IPS-15b (cell line): ENCODE measurements around the gene YTHDF1.

Source experiments
- H3K27me3 ChIP-seq: one replicate; pipeline ENCODE4 v1.6.1; 2013; ENCODE audit warnings: low read length; ENCODE audit not compliant: control insufficient read depth, insufficient read depth
- H3K36me3 ChIP-seq: one replicate; pipeline ENCODE4 v1.6.1; 2013; ENCODE audit warnings: low read length; ENCODE audit not compliant: control insufficient read depth, insufficient read depth
- H3K4me1 ChIP-seq: one replicate; pipeline ENCODE4 v1.6.1; 2013; ENCODE audit warnings: mild to moderate bottlenecking, low read length; ENCODE audit not compliant: control insufficient read depth, insufficient read depth
- H3K4me3 ChIP-seq: one replicate; pipeline ENCODE4 v1.5.1; 2013; ENCODE audit warnings: low read depth, low read length
- H3K9ac ChIP-seq: one replicate; pipeline ENCODE4 v1.6.1; 2013; ENCODE audit warnings: low read depth, mild to moderate bottlenecking, low read length
- H3K9me3 ChIP-seq: one replicate; pipeline ENCODE4 v1.6.1; 2013; ENCODE audit warnings: mild to moderate bottlenecking, low read length; ENCODE audit not compliant: control insufficient read depth, insufficient read depth

The YTHDF1 gene

DNA sequence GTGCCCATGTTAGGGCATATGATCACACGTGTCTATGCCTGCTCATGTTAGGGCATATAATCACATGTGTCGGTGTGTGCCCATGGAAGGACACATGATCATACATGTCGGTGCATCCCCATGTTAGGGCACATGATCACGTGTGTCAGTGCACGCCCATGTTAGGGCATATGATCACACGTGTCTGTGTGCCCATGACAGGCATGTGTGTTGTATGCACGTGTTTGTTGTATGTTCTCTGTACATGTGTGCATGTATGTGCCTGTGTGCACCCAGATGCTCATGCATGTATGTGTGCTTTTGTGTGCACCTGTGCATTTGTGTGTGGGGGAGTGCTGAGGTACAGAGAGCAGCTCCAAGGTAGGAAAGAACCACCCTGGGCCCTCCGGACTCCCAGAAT lies 29.8 kb downstream of the YTHDF1 start:
- Histone ChIP-seq H3K4me1 (no peaks in the 10 kb centered on the region), H3K36me3 (no peaks in the 10 kb centered on the region), H3K27me3 (no peaks in the 10 kb centered on the region), H3K9me3 (no peaks in the 10 kb centered on the region), H3K9ac (no peak overlapping the region), H3K4me3 (no peak overlapping the region)

GRCh38 chr20:63185215-63185796 lies 30.6 kb downstream of the YTHDF1 start:
- Histone ChIP-seq H3K27me3 (no peaks in the 10 kb centered on the region), H3K4me1 (no peaks in the 10 kb centered on the region), H3K36me3 (no peaks in the 10 kb centered on the region), H3K9me3 (no peaks in the 10 kb centered on the region), H3K4me3 (no peak overlapping the region), H3K9ac (no peak overlapping the region)

DNA sequence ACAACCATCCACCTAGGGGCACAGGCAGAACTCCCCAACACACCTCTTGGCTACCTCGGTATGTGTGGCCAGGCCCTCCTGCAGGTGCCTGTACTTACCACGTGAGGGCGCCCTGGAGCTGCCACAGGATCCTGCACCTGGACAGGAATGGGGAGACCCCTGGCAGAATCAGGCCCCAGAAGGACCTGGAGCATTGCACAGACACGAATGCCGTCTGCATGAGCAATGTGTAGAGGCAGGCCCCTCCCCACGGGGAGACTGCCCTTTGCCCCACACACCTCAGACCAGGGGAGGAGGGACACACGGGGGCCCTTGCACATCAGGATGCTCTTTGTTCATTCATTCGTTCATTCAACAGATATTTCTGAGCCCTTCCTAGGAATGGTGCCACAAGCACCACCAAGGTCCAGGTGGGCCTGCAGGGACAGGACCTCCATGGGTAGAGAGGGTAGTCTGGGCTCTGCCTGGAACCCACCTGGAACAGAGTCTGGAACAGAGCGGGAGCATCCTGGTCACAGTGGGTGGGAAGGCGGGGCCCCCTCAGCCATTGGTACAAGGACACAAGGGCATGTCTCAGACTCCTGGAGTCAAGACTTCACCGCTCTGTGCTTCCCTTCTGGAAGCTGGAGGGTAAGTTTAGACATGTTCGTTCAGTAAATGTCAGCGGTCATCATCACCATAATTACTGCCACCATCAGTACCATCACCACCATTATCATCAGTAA lies 32.3 kb downstream of the YTHDF1 start:
- H3K27me3 ChIP-seq: peaks cover 2% of the 10 kb centered on the region

DNA sequence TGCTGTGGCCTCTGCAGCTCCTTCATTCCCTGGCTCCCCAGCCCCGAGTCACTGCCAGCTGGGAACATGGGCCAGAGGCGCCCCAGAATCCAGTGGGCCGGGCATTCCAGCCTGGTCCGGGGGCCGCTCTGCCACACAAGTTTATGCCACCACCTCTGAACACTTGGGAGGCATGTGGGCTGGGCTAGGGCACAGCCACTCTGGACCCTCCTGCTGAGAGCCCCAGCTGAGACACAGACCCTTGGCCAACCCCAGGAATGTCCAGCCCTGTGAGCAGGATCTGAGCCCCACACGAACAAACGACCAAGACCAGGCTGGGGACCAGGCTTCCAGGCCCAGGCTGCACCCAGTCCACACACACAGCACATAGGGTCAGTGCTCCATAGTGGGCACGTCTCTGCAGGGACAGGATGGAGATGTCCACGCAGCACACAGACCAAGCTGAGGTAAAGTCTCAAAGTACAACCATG lies 33.0 kb downstream of the YTHDF1 start:
- H3K4me1 ChIP-seq: no peaks in the 10 kb centered on the region
- H3K4me3 ChIP-seq: no peak overlapping the region
- H3K27me3 ChIP-seq: peaks cover 2% of the 10 kb centered on the region
- no peaks in the 10 kb centered on the region for H3K9me3 ChIP-seq
- H3K36me3 ChIP-seq: no peaks in the 10 kb centered on the region
- H3K9ac ChIP-seq: no peak overlapping the region

More for the DNA sequence above, 32.3 kb downstream of the YTHDF1 start:
- Histone ChIP-seq H3K4me1 (no peaks in the 10 kb centered on the region), H3K4me3 (no peak overlapping the region), H3K36me3 (no peaks in the 10 kb centered on the region), H3K9ac (no peak overlapping the region), H3K9me3 (no peaks in the 10 kb centered on the region)

DNA sequence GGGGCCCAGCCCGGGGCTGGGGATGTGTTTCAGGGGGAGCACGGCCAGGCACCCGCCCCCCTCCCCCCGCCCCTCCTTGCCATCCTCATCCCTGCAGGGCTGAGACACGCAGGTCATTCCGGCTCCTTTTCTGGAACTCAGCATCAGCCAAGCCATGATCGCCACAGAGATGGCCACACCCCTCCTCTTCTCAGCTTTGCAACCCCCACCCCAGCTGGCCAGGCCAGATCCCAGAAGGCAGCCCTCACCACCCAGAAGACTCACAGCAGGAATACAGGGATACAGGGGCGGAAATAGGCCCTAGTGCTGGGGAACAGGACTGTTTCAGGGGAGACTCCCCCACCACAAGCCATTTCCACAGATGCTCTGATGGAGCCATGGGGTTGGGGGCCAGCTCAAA lies 33.5 kb downstream of the YTHDF1 start:
- no peaks in the 10 kb centered on the region for H3K9me3 ChIP-seq
- H3K27me3 ChIP-seq: peaks cover 2% of the 10 kb centered on the region
- H3K4me3 ChIP-seq: no peak overlapping the region
- no peak overlapping the region for H3K9ac ChIP-seq
- no peaks in the 10 kb centered on the region for H3K4me1 ChIP-seq
- H3K36me3 ChIP-seq: no peaks in the 10 kb centered on the region

DNA sequence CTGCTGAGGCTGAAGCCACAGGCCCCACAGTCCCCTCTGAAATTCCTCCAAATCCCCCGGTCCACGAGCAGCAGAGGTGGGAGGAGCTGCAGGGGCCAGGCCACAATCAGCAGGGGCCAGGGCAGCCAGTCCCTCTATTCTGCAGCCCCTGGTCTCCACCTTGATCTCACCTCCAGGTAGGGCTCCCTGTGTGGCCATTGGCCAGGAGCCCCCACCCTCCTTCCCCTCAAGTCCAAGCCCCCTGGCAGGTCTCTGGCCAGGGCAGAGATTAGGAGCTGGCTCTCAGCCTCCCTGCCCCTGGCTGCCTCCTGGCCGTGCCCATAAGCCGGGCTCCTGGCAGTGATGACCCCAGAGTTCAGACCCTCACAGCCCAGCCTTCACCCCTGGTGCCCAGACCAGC lies 34.7 kb downstream of the YTHDF1 start:
- Histone ChIP-seq H3K9me3 (no peaks in the 10 kb centered on the region), H3K4me3 (no peak overlapping the region), H3K36me3 (no peaks in the 10 kb centered on the region), H3K27me3 (peaks cover 12% of the 10 kb centered on the region), H3K4me1 (no peaks in the 10 kb centered on the region), H3K9ac (no peak overlapping the region)

DNA sequence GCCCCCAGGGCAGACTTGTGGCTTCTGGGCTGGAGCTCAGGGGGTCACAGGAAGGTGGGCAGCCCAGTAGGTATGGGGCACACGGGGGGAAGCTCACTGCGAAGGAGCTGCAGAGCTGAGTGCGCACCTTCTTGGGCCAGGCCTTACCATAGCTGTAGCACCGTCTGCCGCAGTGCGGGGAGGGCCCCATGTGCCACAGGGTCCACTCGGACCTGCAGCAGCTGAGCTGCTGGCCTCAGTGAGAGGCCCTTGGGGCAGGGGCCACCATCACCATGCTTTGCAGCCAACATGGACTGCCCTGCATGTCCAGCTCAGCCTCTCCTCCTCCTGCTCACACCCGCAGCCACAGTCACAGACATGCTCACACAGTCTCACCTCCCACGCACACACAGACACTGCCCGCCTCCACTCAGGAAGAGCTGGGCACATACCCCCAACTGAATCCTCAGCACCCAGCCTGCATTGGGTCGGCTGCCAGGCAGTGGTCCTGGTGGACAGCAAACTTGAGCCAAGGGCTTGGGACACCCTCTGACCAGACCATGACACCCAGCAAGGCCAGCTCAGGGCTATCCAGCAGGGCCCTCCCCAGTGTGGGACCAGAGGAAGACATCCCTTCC lies 35.3 kb downstream of the YTHDF1 start:
- Histone ChIP-seq H3K9me3 (no peaks in the 10 kb centered on the region), H3K4me1 (no peaks in the 10 kb centered on the region), H3K9ac (no peak overlapping the region), H3K27me3 (peaks cover 18% of the 10 kb centered on the region), H3K36me3 (no peaks in the 10 kb centered on the region), H3K4me3 (no peak overlapping the region)

GRCh38 chr20:63179687-63180568 lies 36.0 kb downstream of the YTHDF1 start:
- peak overlapping the region; percentile 26 for H3K4me3 ChIP-seq
- H3K27me3 ChIP-seq: peaks cover 20% of the 10 kb centered on the region
- H3K9me3 ChIP-seq: no peaks in the 10 kb centered on the region
- H3K4me1 ChIP-seq: no peaks in the 10 kb centered on the region
- H3K9ac ChIP-seq: no peak overlapping the region
- H3K36me3 ChIP-seq: no peaks in the 10 kb centered on the region

DNA sequence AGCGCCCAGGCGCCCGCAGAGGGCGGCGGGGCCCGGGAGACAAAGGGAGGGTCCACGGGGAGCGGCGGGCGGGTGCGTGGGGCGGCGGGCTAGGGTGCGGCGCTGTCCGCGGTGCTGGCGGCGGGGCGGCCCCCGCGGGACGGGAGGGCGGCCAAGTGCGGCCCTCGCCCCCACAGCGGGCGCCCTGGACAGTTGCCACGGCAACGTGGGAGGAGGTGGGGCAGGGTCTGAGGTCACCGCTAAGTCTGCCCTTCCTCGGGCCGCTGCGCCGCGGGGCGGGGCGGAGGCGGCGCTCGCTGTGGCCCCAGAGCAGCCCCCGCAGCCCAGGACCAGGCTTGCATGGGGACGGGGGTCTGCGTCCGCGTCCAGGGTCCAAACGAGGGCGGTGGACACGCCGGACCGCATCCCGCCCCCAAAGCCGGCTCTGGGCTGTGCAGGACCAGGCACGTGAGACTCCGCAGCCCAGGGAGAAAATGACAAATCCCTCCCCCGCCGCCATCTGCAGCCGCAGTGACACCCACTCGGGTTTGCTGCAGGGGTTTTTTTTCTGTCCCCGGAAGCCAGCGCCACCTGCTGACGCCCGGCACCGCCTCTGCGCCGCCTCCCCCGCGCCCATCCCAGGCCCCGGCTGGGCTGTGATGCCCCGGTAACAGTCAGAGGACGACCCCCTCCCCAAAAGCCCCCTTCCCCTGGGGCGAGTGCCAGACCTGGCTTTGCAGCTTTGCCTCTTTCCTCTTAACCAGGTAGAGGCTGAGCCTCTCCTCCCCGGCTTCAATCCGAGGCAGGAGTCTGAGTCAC lies 36.8 kb downstream of the YTHDF1 start:
- H3K4me3 ChIP-seq: peak overlapping the region; percentile 26
- peaks cover 3% of the 10 kb centered on the region for H3K4me1 ChIP-seq
- H3K9me3 ChIP-seq: no peaks in the 10 kb centered on the region
- peaks cover 28% of the 10 kb centered on the region for H3K27me3 ChIP-seq
- no peak overlapping the region for H3K9ac ChIP-seq
- no peaks in the 10 kb centered on the region for H3K36me3 ChIP-seq

DNA sequence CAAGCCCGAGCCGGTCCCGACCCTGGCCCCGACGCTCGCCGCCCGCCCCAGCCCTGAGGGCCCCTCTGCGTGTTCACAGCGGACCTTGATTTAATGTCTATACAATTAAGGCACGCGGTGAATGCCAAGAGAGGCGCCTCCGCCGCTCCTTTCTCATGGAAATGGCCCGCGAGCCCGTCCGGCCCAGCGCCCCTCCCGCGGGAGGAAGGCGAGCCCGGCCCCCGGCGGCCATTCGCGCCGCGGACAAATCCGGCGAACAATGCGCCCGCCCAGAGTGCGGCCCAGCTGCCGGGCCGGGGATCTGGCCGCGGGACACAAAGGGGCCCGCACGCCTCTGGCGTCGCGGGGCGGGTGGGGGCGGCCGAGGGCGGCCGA lies 37.5 kb downstream of the YTHDF1 start:
- peaks cover 7% of the 10 kb centered on the region for H3K4me1 ChIP-seq
- no peaks in the 10 kb centered on the region for H3K36me3 ChIP-seq
- H3K9me3 ChIP-seq: no peaks in the 10 kb centered on the region
- peak overlapping the region; percentile 40 for H3K4me3 ChIP-seq
- H3K27me3 ChIP-seq: peaks cover 34% of the 10 kb centered on the region
- H3K9ac ChIP-seq: no peak overlapping the region
